NT2/D1 (cell line): Measurements from ENCODE around the gene NEK1.

Experiments
- YY1 ChIP-seq: IDR thresholded peaks from 2 replicates; pipeline ENCODE4 v1.6.1; 2011; ENCODE audit not compliant: insufficient read length, insufficient read depth
- ZNF274 ChIP-seq: IDR thresholded peaks from 2 replicates; pipeline ENCODE4 v1.6.1; 2011; ENCODE audit warnings: mild to moderate bottlenecking, low read depth, low read length

DNA sequence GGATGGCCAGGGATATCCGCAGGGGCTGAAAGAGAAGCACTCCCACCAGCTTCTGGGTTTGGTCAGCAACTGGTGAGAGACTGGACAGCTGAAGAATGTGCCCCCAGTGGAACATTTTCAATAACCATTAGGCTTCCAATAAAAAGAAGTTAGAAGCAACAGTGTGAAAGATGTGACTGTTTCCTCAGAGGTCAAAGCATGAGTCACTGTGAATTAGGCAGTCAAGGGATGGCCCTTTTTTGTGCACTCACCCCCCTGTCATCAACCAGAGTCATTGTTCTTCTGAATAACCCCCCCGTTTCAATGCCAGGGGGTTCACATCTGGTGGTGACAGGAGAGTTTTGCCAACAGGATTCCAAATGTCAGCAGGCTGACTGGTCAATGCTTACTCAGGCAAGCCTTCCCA lies 267.1 kb downstream of the NEK1 start:
- TF ChIP-seq ZNF274: no peak
- no peak for TF ChIP-seq YY1
